Endothelial cell of umbilical vein (primary cell): ENCODE measurements around the gene GRID1. TPM values are rescaled to one million over a fixed set of nuclear protein-coding genes. Genes with fewer than 3 reads are reported as not detected.

Experiments
- BruUV-seq: library from RNA; stranded (reverse); fragments of 400-500 nt; replicated peaks from 2 replicates; lab custom pipeline; 2021; lab: Mats Ljungman, UMichigan
- CTCF ChIA-PET: fragments of 300-600, 350-600 bp; sonication (Branson Sonifier 250); formaldehyde crosslinking; loops from one replicate; lab custom pipeline; 2021; ENCODE audit warnings: antibody characterized with exemption, inconsistent platforms; lab: Charles Lee
- POLR2A ChIA-PET: fragments of 300-600, 350-600 bp; sonication (Branson Sonifier 250); formaldehyde crosslinking; loops from one replicate; lab custom pipeline; 2021; ENCODE audit warnings: antibody characterized with exemption, inconsistent platforms; lab: Charles Lee
- DNase-seq: peaks from one replicate; pipeline ENCODE4 v3.0.0-alpha.2; 2011; ENCODE audit warnings: low read depth, low spot score
- FAIRE-seq: peaks from 2 replicates; lab custom pipeline; 2011; peaks lifted over from hg19 to GRCh38; lab: Jason Lieb, UNC
- H2AFZ ChIP-seq: 2 replicates; pipeline ENCODE4 v1.6.0; 2012; ENCODE audit warnings: low read depth, low read length, control low read depth, inconsistent platforms
- H3K27ac ChIP-seq: 2 replicates; pipeline ENCODE4 v1.5.1; 2011; ENCODE audit warnings: low read depth, mild to moderate bottlenecking, control low read depth, low read length, moderate library complexity; ENCODE audit not compliant: insufficient read depth
- H3K27me3 ChIP-seq, 2 experiments: 2 replicates each; pipeline versions ENCODE4 v1.6.0 to v1.6.1; 2011; ENCODE audit warnings: low read length in 2 of 2, mixed read lengths in 1 of 2; ENCODE audit not compliant: control insufficient read depth in 2 of 2, insufficient read depth in 2 of 2
- H3K36me3 ChIP-seq, 2 experiments: 2 replicates in 1 of 2; 3 replicates in 1 of 2; pipeline ENCODE4 v1.5.1; 2011; ENCODE audit warnings: low read length in 2 of 2, mild to moderate bottlenecking in 1 of 2, moderate library complexity in 1 of 2; ENCODE audit not compliant: control insufficient read depth in 2 of 2, insufficient read depth in 2 of 2; ENCODE audit errors: extremely low read depth in 1 of 2
- H3K4me1 ChIP-seq: 3 replicates; pipeline ENCODE4 v1.5.1; 2011; ENCODE audit warnings: mild to moderate bottlenecking, low read length; ENCODE audit not compliant: control insufficient read depth, insufficient read depth; ENCODE audit errors: extremely low read depth
- H3K4me2 ChIP-seq: 2 replicates; pipeline ENCODE4 v1.6.1; 2011; ENCODE audit warnings: low read length, control low read depth, mixed read lengths; ENCODE audit not compliant: insufficient read depth
- H3K4me3 ChIP-seq, 3 experiments: fragments of 200-600 bp in 1 of 3; sonication (generic), shearing (Covaris generic) in 1 of 3; replicated peaks in 1 of 3; 2 replicates each; pipeline ENCODE4 v1.5.1; 2011 to 2016; ENCODE audit warnings: control low read depth in 3 of 3, low read length in 3 of 3, mild to moderate bottlenecking in 2 of 3, inconsistent platforms in 1 of 3, low read depth in 1 of 3, moderate library complexity in 1 of 3; ENCODE audit not compliant: insufficient read depth in 1 of 3
- H3K79me2 ChIP-seq: 2 replicates; pipeline ENCODE4 v1.6.0; 2012; ENCODE audit warnings: low read length, inconsistent platforms; ENCODE audit not compliant: control insufficient read depth, insufficient read depth
- H3K9ac ChIP-seq: replicated peaks from 2 replicates; pipeline ENCODE3; 2011; ENCODE audit warnings: low read length, control low read depth; ENCODE audit not compliant: insufficient read depth; ENCODE audit errors: extremely low read depth
- H3K9me1 ChIP-seq: replicated peaks from 3 replicates; pipeline ENCODE4 v1.6.0; 2011; ENCODE audit warnings: mild to moderate bottlenecking, low read length; ENCODE audit not compliant: control insufficient read depth, insufficient read depth; ENCODE audit errors: extremely low read depth
- H3K9me3 ChIP-seq: replicated peaks from 2 replicates; pipeline ENCODE4 v1.5.1; 2012; ENCODE audit warnings: low read length, inconsistent platforms; ENCODE audit not compliant: control insufficient read depth, insufficient read depth
- H4K20me1 ChIP-seq: replicated peaks from 2 replicates; pipeline ENCODE3; 2011; ENCODE audit warnings: mild to moderate bottlenecking, low read length; ENCODE audit not compliant: control insufficient read depth, insufficient read depth; ENCODE audit errors: extremely low read depth
- EZH2 ChIP-seq: IDR thresholded peaks from 2 replicates; pipeline ENCODE4 v1.6.1; 2012; ENCODE audit warnings: borderline replicate concordance, low read depth, mild to moderate bottlenecking, moderate library complexity, low read length, inconsistent platforms; ENCODE audit not compliant: severe bottlenecking
- FOS ChIP-seq: IDR thresholded peaks from 2 replicates; pipeline ENCODE4 v1.6.1; 2011; ENCODE audit warnings: mild to moderate bottlenecking, low read length, moderate library complexity, borderline replicate concordance; ENCODE audit not compliant: insufficient read depth
- GATA2 ChIP-seq: IDR thresholded peaks from 2 replicates; pipeline ENCODE4 v1.7.0; 2011; ENCODE audit warnings: low read depth, mild to moderate bottlenecking, moderate library complexity, mixed read lengths, low read length; ENCODE audit not compliant: insufficient read length, insufficient read depth
- JUN ChIP-seq: IDR thresholded peaks from 2 replicates; pipeline ENCODE4 v1.6.1; 2011; ENCODE audit warnings: borderline replicate concordance, low read depth; ENCODE audit not compliant: insufficient read length, insufficient read depth
- MYC ChIP-seq: IDR thresholded peaks from one replicate; pipeline ENCODE4 v1.6.1; 2011; ENCODE audit warnings: mild to moderate bottlenecking, low read depth, low read length
- POLR2A ChIP-seq: IDR thresholded peaks from 2 replicates; pipeline ENCODE4 v1.6.1; 2012; ENCODE audit warnings: low read depth, mild to moderate bottlenecking, control low read depth, low read length
- POLR2AphosphoS5 ChIP-seq: IDR thresholded peaks from 2 replicates; pipeline ENCODE4 v1.6.1; 2012; ENCODE audit warnings: low read depth, mild to moderate bottlenecking, control low read depth, low read length, moderate library complexity; ENCODE audit not compliant: insufficient read depth
- dilution Hi-C: fragments of 300-500 bp; cut with MboI; formaldehyde crosslinking; loops from one replicate; pipeline ENCODE4 v1.15.0; 2019; ENCODE audit warnings: low sequenced_read_pairs; ENCODE audit not compliant: extremely low pct_ligation_motif_present
- intact Hi-C: fragments of 100-400 bp; cut with micrococcal nuclease; formaldehyde crosslinking; loops from one replicate; pipeline ENCODE4 v1.10.0; 2022
- polyA plus RNA-seq, 4 experiments: library from polyadenylated mRNA; depleted of rRNA in 3 of 4; stranded (reverse) in 3 of 4; unstranded in 1 of 4; fragments of >200 nt; gene quantifications; 2 replicates each; pipeline versions ENCODE4 v1.2.1 to v1.2.3, GENCODE V29; 2011 to 2012; ENCODE audit warnings: missing spikeins in 1 of 4
- total RNA-seq: library from RNA; stranded (reverse); gene quantifications from 2 replicates; pipeline ENCODE4 v1.2.3, GENCODE V29; 2021
- TF ChIP-seq, protein P1 (sequence below), 2 donors: IDR thresholded peaks; 1 replicate in 1 of 2; 2 replicates in 1 of 2; pipeline ENCODE4 v1.5.1; 2011; ENCODE audit warnings: low read length in 2 of 2, mild to moderate bottlenecking in 2 of 2, moderate library complexity in 2 of 2, control low read depth in 1 of 2, inconsistent platforms in 1 of 2, low read depth in 1 of 2; ENCODE audit not compliant: insufficient read depth in 1 of 2; ENCODE audit errors: extremely low read depth in 1 of 2
- TF ChIP-seq, protein P2 (sequence below): IDR thresholded peaks from 2 replicates; pipeline ENCODE4 v1.6.1; 2011; ENCODE audit not compliant: insufficient read depth, insufficient read length

Gene GRID1
- total and polyA plus RNA-seq, 2 donors (not counting 3 experiments of a cell fraction or from before 2014, with no cell fraction given), result not detected

DNA sequence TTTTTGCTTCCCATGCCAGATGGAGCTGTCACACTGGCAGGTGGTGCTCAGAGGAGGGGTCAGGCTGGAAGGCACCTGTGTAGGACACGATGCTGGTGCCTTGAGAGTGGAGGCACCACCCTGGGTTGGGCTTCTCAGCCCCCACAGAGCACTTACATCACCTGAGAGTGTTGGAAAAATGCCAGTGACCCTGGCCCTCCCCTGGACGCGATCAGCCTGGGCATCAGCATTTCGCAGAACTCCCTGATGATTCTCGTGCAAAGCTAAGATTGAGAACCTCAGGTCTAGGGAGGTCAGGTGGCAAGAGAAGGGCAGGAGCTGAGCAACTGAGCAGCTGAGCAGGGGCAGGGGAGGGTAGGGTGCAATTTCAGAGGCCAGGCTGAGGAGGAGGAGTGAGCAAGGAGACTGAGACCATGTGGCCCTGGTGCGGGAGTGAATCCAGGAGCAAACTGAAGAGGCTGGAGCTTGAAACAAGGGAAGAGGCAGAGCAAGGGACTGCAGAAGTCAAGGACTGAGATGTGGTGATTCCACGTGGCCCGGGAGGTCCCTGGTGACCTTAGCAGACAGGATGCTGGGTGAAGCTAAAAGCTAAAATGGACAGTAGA is 24.7 kb upstream of the GRID1 start:
- no peak overlapping the region for H3K4me2 ChIP-seq
- H3K9ac ChIP-seq, result no peak overlapping the region
- peaks cover 17 to 23% of the 10 kb centered on the region in 2 experiments for H3K27me3 ChIP-seq
- H3K4me3 ChIP-seq, result no peak overlapping the region
- no peak overlapping the region for H3K27ac ChIP-seq
- intact Hi-C loops, result no loop called here
- no peak for DNase-seq
- TF ChIP-seq MYC, result no peak
- no peak for TF ChIP-seq POLR2AphosphoS5
- TF ChIP-seq JUN, result no peak
- TF ChIP-seq POLR2A, result no peak
- TF ChIP-seq, protein P1, sequence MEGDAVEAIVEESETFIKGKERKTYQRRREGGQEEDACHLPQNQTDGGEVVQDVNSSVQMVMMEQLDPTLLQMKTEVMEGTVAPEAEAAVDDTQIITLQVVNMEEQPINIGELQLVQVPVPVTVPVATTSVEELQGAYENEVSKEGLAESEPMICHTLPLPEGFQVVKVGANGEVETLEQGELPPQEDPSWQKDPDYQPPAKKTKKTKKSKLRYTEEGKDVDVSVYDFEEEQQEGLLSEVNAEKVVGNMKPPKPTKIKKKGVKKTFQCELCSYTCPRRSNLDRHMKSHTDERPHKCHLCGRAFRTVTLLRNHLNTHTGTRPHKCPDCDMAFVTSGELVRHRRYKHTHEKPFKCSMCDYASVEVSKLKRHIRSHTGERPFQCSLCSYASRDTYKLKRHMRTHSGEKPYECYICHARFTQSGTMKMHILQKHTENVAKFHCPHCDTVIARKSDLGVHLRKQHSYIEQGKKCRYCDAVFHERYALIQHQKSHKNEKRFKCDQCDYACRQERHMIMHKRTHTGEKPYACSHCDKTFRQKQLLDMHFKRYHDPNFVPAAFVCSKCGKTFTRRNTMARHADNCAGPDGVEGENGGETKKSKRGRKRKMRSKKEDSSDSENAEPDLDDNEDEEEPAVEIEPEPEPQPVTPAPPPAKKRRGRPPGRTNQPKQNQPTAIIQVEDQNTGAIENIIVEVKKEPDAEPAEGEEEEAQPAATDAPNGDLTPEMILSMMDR (IDR thresholded peaks at IDR 0.05; ENCODE audit: extremely low read depth in 1 of 2, insufficient read depth in 1 of 2, low read depth in 1 of 2, low read length in 2 of 2), result no peak
- no peak for TF ChIP-seq EZH2
- TF ChIP-seq FOS, result no peak
- TF ChIP-seq GATA2, result no peak
- TF ChIP-seq, protein P2, sequence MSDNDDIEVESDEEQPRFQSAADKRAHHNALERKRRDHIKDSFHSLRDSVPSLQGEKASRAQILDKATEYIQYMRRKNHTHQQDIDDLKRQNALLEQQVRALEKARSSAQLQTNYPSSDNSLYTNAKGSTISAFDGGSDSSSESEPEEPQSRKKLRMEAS, result no peak
- ChIA-PET POLR2A (no interaction called here), CTCF (interaction anchor here (0.5 to 4.2 kb wide), 4 partner anchors 9 to 1851 kb away, joined by 4 to 22 read pairs (median 4); no protein-coding TSS in a partner anchor)
- H3K4me1 ChIP-seq, result no peaks in the 10 kb centered on the region
- no peaks in the 10 kb centered on the region for H3K36me3 ChIP-seq
- no peaks in the 10 kb centered on the region for H3K9me3 ChIP-seq
- FAIRE-seq, result no peak
- H3K79me2 ChIP-seq, result no peaks in the 10 kb centered on the region
- no peak overlapping the region for H2AFZ ChIP-seq
- BruUV-seq, result no TSS peak
- no peaks in the 10 kb centered on the region for H3K9me1 ChIP-seq
- dilution Hi-C loops, result no loop called here
- no peaks in the 10 kb centered on the region for H4K20me1 ChIP-seq
